Fibroblast of lung (primary cell): ENCODE data around the gene MTHFD2L. TPM values are rescaled to one million over a fixed set of nuclear protein-coding genes. Genes with fewer than 3 reads are reported as not detected.
A peak's percentile ranks its signal among the peaks of the same experiment; 100 is the strongest.

Source experiments
- DNase-seq, 2 donors: peaks; one replicate each; pipeline versions ENCODE4 v3.0.0 to v3.0.0-alpha.2; 2010; ENCODE audit warnings: low read depth in 2 of 2
- H2AFZ ChIP-seq: 2 replicates; pipeline ENCODE4 v1.5.1; 2012; ENCODE audit warnings: low read length, control low read depth, inconsistent platforms
- H3K27ac ChIP-seq: 2 replicates; pipeline ENCODE4 v1.5.1; 2011; ENCODE audit warnings: low read length, control low read depth; ENCODE audit not compliant: insufficient read depth
- H3K27me3 ChIP-seq: 2 replicates; pipeline ENCODE4 v1.5.1; 2011; ENCODE audit warnings: mild to moderate bottlenecking, low read length; ENCODE audit not compliant: control insufficient read depth, insufficient read depth
- H3K36me3 ChIP-seq: 2 replicates; pipeline ENCODE4 v1.5.1; 2011; ENCODE audit warnings: low read length; ENCODE audit not compliant: control insufficient read depth, insufficient read depth
- H3K4me1 ChIP-seq: 2 replicates; pipeline ENCODE4 v1.5.1; 2011; ENCODE audit warnings: low read length; ENCODE audit not compliant: control insufficient read depth, insufficient read depth; ENCODE audit errors: extremely low read depth
- H3K4me2 ChIP-seq: 2 replicates; pipeline ENCODE4 v1.5.1; 2011; ENCODE audit warnings: low read length, control low read depth; ENCODE audit not compliant: insufficient read depth; ENCODE audit errors: extremely low read depth
- H3K4me3 ChIP-seq, 4 experiments: fragments of 200-600 bp in 1 of 4; sonication (generic) in 1 of 4; replicated peaks in 1 of 4; 2 replicates each; pipeline ENCODE4 v1.5.1; 2011 to 2016; ENCODE audit warnings: low read length in 4 of 4, low read depth in 3 of 4, mild to moderate bottlenecking in 3 of 4, control low read depth in 2 of 4, inconsistent platforms in 1 of 4, mixed read lengths in 1 of 4; ENCODE audit not compliant: insufficient read depth in 1 of 4; ENCODE audit errors: control extremely low read depth in 1 of 4
- H3K79me2 ChIP-seq: 2 replicates; pipeline ENCODE4 v1.5.1; 2012; ENCODE audit warnings: mild to moderate bottlenecking, low read length, inconsistent platforms; ENCODE audit not compliant: control insufficient read depth, insufficient read depth
- H3K9ac ChIP-seq: 2 replicates; pipeline ENCODE4 v1.5.1; 2011; ENCODE audit warnings: mild to moderate bottlenecking, low read length, control low read depth; ENCODE audit not compliant: insufficient read depth
- H3K9me3 ChIP-seq: 2 replicates; pipeline ENCODE4 v1.5.1; 2012; ENCODE audit warnings: low read depth, low read length; ENCODE audit not compliant: control insufficient read depth, insufficient read depth
- H4K20me1 ChIP-seq: 2 replicates; pipeline ENCODE4 v1.5.1; 2011; ENCODE audit warnings: low read length; ENCODE audit not compliant: control insufficient read depth, insufficient read depth; ENCODE audit errors: extremely low read depth
- EZH2 ChIP-seq: IDR thresholded peaks from 2 replicates; pipeline ENCODE4 v1.5.1; 2012; ENCODE audit warnings: low read length, control low read depth, mild to moderate bottlenecking; ENCODE audit errors: missing control alignments
- polyA plus RNA-seq, 2 donors: library from polyadenylated mRNA; depleted of rRNA in 1 of 2; stranded (reverse) in 1 of 2; unstranded in 1 of 2; fragments of >200 nt; gene quantifications; 2 replicates each; pipeline ENCODE4 v1.2.1, GENCODE V29; 2011 to 2012; ENCODE audit warnings: missing spikeins in 1 of 2
- total RNA-seq: library from RNA; depleted of rRNA; stranded (reverse); fragments of >200 nt; gene quantifications from 2 replicates; pipeline ENCODE4 v1.2.1, GENCODE V29; 2014
- TF ChIP-seq, protein P1 (sequence below), 2 donors: IDR thresholded peaks in 1 of 2; conservative IDR thresholded peaks in 1 of 2; 1 replicate in 1 of 2; 2 replicates in 1 of 2; pipeline ENCODE4 v1.5.1; 2011 to 2012; ENCODE audit warnings: low read length in 2 of 2, control low read depth in 1 of 2, inconsistent platforms in 1 of 2, low read depth in 1 of 2, mild to moderate bottlenecking in 1 of 2

Gene MTHFD2L
- total and polyA plus RNA-seq, 2 donors (not counting 1 experiment from before 2014, with no cell fraction given), result 4.4 to 13.0 TPM

DNA sequence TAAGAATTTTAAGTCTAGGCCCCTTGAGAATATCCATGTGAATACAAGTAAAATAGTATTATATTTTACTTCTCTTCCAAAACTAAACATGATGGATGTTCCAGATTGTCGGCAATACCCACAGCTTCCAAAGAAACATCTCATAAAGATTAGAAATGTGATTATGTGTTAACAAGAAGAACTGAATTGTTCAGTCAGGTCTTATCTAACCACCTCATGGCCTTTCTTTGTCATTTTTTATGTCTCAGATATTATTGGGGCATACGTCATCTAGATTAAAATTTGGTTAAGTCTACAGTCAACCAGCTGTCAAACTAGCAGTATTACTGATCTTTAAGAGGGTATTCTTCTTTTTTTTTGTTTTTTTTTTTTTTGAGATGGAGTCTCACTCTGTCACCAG lies 160.4 kb downstream of the MTHFD2L start:
- Histone ChIP-seq H4K20me1 (no peaks in the 10 kb centered on the region), H3K9ac (no peak overlapping the region), H3K4me2 (no peak overlapping the region), H3K4me3 (no peak overlapping the region), H3K36me3 (no peaks in the 10 kb centered on the region), H3K79me2 (no peaks in the 10 kb centered on the region), H3K27me3 (no peaks in the 10 kb centered on the region), H3K9me3 (no peaks in the 10 kb centered on the region), H3K27ac (no peak overlapping the region), H2AFZ (no peak overlapping the region), H3K4me1 (no peaks in the 10 kb centered on the region)
- TF ChIP-seq EZH2, result no peak
- TF ChIP-seq, protein P1, sequence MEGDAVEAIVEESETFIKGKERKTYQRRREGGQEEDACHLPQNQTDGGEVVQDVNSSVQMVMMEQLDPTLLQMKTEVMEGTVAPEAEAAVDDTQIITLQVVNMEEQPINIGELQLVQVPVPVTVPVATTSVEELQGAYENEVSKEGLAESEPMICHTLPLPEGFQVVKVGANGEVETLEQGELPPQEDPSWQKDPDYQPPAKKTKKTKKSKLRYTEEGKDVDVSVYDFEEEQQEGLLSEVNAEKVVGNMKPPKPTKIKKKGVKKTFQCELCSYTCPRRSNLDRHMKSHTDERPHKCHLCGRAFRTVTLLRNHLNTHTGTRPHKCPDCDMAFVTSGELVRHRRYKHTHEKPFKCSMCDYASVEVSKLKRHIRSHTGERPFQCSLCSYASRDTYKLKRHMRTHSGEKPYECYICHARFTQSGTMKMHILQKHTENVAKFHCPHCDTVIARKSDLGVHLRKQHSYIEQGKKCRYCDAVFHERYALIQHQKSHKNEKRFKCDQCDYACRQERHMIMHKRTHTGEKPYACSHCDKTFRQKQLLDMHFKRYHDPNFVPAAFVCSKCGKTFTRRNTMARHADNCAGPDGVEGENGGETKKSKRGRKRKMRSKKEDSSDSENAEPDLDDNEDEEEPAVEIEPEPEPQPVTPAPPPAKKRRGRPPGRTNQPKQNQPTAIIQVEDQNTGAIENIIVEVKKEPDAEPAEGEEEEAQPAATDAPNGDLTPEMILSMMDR (conservative IDR thresholded peaks at IDR 0.05 in 1 of 2, IDR thresholded peaks at IDR 0.05 in 1 of 2; ENCODE audit: low read depth in 1 of 2, low read length in 2 of 2), result no peak
- DNase-seq, result no peak

DNA sequence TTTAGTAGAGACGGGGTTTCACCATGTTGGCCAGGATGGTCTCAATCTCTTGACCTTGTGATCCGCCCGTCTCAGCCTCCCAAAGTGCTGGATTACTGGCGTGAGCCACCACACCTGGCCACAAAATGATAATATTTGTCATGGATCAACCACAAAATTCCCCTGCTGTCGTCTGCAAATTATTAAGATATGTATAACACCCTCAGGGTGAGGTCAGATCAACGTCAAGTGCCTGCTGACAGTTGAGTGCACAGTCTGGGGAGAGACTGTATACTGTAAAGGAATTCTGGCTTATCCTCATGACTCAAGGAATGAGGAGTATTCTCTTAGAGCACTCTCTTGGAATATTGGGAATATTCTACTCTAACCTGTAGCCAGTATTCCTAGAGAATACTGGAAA lies 161.6 kb downstream of the MTHFD2L start:
- Histone ChIP-seq H3K27ac (no peak overlapping the region), H3K4me2 (no peak overlapping the region), H3K9ac (no peak overlapping the region), H3K79me2 (no peaks in the 10 kb centered on the region), H3K4me3 (no peak overlapping the region), H3K27me3 (no peaks in the 10 kb centered on the region), H3K36me3 (no peaks in the 10 kb centered on the region), H3K9me3 (no peaks in the 10 kb centered on the region), H3K4me1 (no peaks in the 10 kb centered on the region), H2AFZ (no peak overlapping the region), H4K20me1 (no peaks in the 10 kb centered on the region)
- TF ChIP-seq, protein P1 (conservative IDR thresholded peaks at IDR 0.05 in 1 of 2, IDR thresholded peaks at IDR 0.05 in 1 of 2; ENCODE audit: low read depth in 1 of 2, low read length in 2 of 2), result no peak
- no peak for TF ChIP-seq EZH2
- DNase-seq, result peak in 1 of 2 donors; percentile 41

DNA sequence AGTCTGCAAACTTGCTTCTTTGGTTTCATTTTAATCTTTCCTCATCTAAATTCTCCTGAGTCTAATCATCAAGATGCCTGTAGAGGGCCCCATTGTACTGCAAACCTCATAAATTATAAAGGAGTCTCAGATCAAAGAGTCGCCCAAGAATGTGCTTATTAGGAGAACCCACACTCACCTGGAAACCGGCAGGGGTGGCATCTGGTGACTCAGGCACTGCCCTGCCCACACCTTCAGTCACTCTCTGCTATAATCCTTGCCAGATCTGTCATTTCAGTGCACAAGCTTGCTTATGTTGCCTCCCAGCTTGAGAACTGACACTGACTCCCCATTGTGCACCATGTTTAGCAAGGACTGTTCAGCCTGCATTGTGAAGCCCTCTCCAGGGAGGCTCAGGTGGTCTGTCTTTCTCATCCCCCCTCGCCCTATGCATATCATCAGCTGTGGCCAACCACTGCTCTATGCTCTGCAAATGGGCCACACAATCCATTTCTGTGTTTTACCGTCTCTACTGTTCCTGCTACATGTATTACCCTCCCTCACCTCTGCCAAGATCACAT lies 162.7 kb downstream of the MTHFD2L start:
- Histone ChIP-seq H3K4me2 (peak overlapping the region; percentile 27), H4K20me1 (no peaks in the 10 kb centered on the region), H2AFZ (peak overlapping the region; percentile 6), H3K36me3 (no peaks in the 10 kb centered on the region), H3K27me3 (no peaks in the 10 kb centered on the region), H3K4me3 (no peak overlapping the region), H3K4me1 (no peaks in the 10 kb centered on the region), H3K79me2 (no peaks in the 10 kb centered on the region), H3K9ac (no peak overlapping the region), H3K27ac (no peak overlapping the region), H3K9me3 (no peaks in the 10 kb centered on the region)
- TF ChIP-seq EZH2, result no peak
- TF ChIP-seq, protein P1 (conservative IDR thresholded peaks at IDR 0.05 in 1 of 2, IDR thresholded peaks at IDR 0.05 in 1 of 2; ENCODE audit: low read depth in 1 of 2, low read length in 2 of 2), result peak; percentile 61 to 69
- peak; percentile 53 to 80 for DNase-seq
